Measurements from ENCODE around the gene IL9. TPM values are rescaled to one million over a fixed set of nuclear protein-coding genes. Genes with fewer than 3 reads are reported as not detected.

The IL9 gene
- total RNA-seq, 1 donor from 2014 or later: not detected

DNA sequence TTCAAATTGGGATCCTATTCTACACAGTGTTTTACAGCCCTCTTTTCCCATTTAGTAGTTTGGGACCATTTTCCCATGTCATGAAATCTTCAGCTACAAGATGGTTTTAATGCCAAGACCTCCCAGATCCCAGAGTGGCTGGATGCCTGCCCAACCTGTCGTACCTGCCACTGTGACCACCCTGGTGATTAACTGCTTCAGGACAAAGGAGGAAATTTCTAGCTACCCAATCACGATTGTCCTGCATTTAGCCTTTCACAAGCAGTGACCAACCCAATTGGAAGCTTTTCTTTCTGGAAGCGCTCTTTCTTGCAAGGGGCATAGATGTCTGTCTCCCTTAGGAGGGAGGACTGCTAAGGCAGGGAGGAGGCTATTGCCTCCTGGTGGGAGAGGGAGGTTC is 13.8 kb downstream of the IL9 start:
- Mint-ChIP-seq H3K4me1 (peaks cover 2% of the 10 kb centered on the region), H3K36me3 (no peaks in the 10 kb centered on the region), H3K9me3 (no peaks in the 10 kb centered on the region), H3K27me3 (ENCODE audit: insufficient read depth, low read depth) (peaks cover 10% of the 10 kb centered on the region), H3K4me3 (no peak overlapping the region), H3K27ac (no peak overlapping the region)
- Histone ChIP-seq H3K79me2 (ENCODE audit: low read depth) (no peaks in the 10 kb centered on the region), H3K9ac (no peak overlapping the region), H3K36me3 (no peaks in the 10 kb centered on the region), H4K20me1 (ENCODE audit: low read depth) (no peaks in the 10 kb centered on the region), H3F3A (ENCODE audit: low read depth) (no peaks in the 10 kb centered on the region), H3K27me3 (peaks cover 10% of the 10 kb centered on the region), H3K9me3 (ENCODE audit: low read depth) (no peaks in the 10 kb centered on the region), H3K4me2 (no peak overlapping the region), H3K4me1 (no peaks in the 10 kb centered on the region), H2AFZ (replicated peaks) (no peak overlapping the region), H3K4me3 (no peak overlapping the region), H3K27ac (no peak overlapping the region)
- no peak for DNase-seq (ENCODE audit: low spot score)
- TF ChIP-seq, protein P1, sequence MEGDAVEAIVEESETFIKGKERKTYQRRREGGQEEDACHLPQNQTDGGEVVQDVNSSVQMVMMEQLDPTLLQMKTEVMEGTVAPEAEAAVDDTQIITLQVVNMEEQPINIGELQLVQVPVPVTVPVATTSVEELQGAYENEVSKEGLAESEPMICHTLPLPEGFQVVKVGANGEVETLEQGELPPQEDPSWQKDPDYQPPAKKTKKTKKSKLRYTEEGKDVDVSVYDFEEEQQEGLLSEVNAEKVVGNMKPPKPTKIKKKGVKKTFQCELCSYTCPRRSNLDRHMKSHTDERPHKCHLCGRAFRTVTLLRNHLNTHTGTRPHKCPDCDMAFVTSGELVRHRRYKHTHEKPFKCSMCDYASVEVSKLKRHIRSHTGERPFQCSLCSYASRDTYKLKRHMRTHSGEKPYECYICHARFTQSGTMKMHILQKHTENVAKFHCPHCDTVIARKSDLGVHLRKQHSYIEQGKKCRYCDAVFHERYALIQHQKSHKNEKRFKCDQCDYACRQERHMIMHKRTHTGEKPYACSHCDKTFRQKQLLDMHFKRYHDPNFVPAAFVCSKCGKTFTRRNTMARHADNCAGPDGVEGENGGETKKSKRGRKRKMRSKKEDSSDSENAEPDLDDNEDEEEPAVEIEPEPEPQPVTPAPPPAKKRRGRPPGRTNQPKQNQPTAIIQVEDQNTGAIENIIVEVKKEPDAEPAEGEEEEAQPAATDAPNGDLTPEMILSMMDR (IDR thresholded peaks at IDR 0.05): no peak
- TF ChIP-seq EZH2phosphoT487 (IDR thresholded peaks at IDR 0.05) (no peak), EZH2 (IDR thresholded peaks at IDR 0.05) (no peak)

DNA sequence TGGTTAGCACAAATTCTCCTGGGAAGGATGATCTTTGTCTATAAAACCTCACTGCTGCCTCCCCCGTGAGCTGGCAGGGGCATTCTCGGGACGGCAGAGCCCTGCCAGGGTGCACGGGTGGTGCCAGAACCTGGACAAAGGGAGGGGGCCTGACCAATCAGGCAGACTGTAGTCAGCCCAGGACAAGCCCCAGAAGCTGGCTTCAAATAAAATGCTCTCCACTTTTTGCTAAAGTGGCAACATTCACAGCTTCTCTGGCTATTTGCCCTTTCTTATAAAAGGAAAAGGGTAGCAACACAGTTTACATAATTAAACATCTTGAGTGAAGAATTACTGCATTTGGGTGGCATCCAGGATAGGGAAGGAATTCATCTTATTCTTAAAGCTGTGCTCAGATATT is 14.4 kb downstream of the IL9 start:
- H4K20me1 ChIP-seq (ENCODE audit: low read depth): no peaks in the 10 kb centered on the region
- no peaks in the 10 kb centered on the region for H3K9me3 ChIP-seq (ENCODE audit: low read depth)
- H2AFZ ChIP-seq (replicated peaks): no peak overlapping the region
- DNase-seq (ENCODE audit: low spot score): no peak
- Mint-ChIP-seq H3K9me3 (no peaks in the 10 kb centered on the region), H3K27me3 (ENCODE audit: insufficient read depth, low read depth) (peaks cover 10% of the 10 kb centered on the region), H3K36me3 (no peaks in the 10 kb centered on the region), H3K4me3 (no peak overlapping the region), H3K27ac (no peak overlapping the region), H3K4me1 (peaks cover 2% of the 10 kb centered on the region)
- H3K27ac ChIP-seq: no peak overlapping the region
- TF ChIP-seq EZH2phosphoT487 (IDR thresholded peaks at IDR 0.05): no peak
- TF ChIP-seq EZH2 (IDR thresholded peaks at IDR 0.05): no peak
- TF ChIP-seq, protein P1 (IDR thresholded peaks at IDR 0.05): no peak
- H3K9ac ChIP-seq: no peak overlapping the region
- H3K27me3 ChIP-seq: peaks cover 10% of the 10 kb centered on the region
- H3K4me3 ChIP-seq: no peak overlapping the region
- no peaks in the 10 kb centered on the region for H3K79me2 ChIP-seq (ENCODE audit: low read depth)
- H3K4me1 ChIP-seq: no peaks in the 10 kb centered on the region
- no peaks in the 10 kb centered on the region for H3K36me3 ChIP-seq
- no peaks in the 10 kb centered on the region for H3F3A ChIP-seq (ENCODE audit: low read depth)
- no peak overlapping the region for H3K4me2 ChIP-seq

DNA sequence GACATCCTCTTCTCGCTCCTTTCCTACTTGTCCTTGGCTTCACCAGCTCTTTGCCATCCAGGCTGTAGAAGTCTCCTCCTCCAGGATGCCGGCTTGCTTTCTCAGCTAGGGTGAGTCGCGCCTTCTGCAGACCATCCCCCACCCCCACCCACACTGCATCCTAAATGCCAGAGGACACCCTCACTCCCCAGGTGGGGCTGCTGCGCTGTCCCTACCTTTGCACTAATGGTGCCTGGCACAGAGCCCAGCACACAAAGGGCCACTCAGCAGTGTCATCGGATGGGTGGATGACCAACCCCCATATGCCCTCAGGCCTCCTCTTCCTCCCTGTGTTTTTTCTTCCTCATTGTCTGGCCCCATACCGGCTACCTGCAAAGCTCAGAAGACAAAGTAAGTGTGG is 14.8 kb downstream of the IL9 start:
- no peak overlapping the region for H3K4me2 ChIP-seq
- no peak overlapping the region for H3K27ac ChIP-seq
- Mint-ChIP-seq H3K36me3 (no peaks in the 10 kb centered on the region), H3K9me3 (no peaks in the 10 kb centered on the region), H3K4me1 (peaks cover 2% of the 10 kb centered on the region), H3K27ac (no peak overlapping the region), H3K4me3 (peak overlapping the region; percentile 59), H3K27me3 (ENCODE audit: insufficient read depth, low read depth) (peaks cover 10% of the 10 kb centered on the region)
- H3K4me3 ChIP-seq: no peak overlapping the region
- no peak for DNase-seq (ENCODE audit: low spot score)
- H3K79me2 ChIP-seq (ENCODE audit: low read depth): no peaks in the 10 kb centered on the region
- no peaks in the 10 kb centered on the region for H4K20me1 ChIP-seq (ENCODE audit: low read depth)
- peaks cover 6% of the 10 kb centered on the region for H3K27me3 ChIP-seq
- H3K36me3 ChIP-seq: no peaks in the 10 kb centered on the region
- no peaks in the 10 kb centered on the region for H3K4me1 ChIP-seq
- no peak for TF ChIP-seq EZH2 (IDR thresholded peaks at IDR 0.05)
- TF ChIP-seq EZH2phosphoT487 (IDR thresholded peaks at IDR 0.05): no peak
- TF ChIP-seq, protein P1 (IDR thresholded peaks at IDR 0.05): no peak
- no peak overlapping the region for H3K9ac ChIP-seq
- H3K9me3 ChIP-seq (ENCODE audit: low read depth): no peaks in the 10 kb centered on the region
- H3F3A ChIP-seq (ENCODE audit: low read depth): no peaks in the 10 kb centered on the region
- no peak overlapping the region for H2AFZ ChIP-seq (replicated peaks)

All from neural progenitor cell (in vitro differentiated cells).